ENCODE data around the gene AKAP6.
"Not testable (repeated sequence)": the region's sequence is repeated elsewhere in the genome, so short reads cannot be mapped to it uniquely, and the experiment has no call there.

AKAP6 gene

GRCh38 chr14:32373174-32373573 is 44.1 kb downstream of the AKAP6 start:
- not testable (repeated sequence) for DNase-seq (ENCODE audit: low spot score); FAIRE-seq

GRCh38 chr14:32374155-32374554 is 45.1 kb downstream of the AKAP6 start:
- FAIRE-seq, result no peak

GRCh38 chr14:32375663-32376062 is 46.6 kb downstream of the AKAP6 start:
- DNase-seq (ENCODE audit: low spot score) (no peak), FAIRE-seq (no peak)

More at GRCh38 chr14:32374155-32374554, 45.1 kb downstream of the AKAP6 start:
- no peak for DNase-seq (ENCODE audit: low spot score)

- FAIRE-seq (no peak), DNase-seq (ENCODE audit: low spot score) (no peak)
Observed at GRCh38 chr14:32377046-32377646, 48.0 kb downstream of the AKAP6 start.

GRCh38 chr14:32378284-32378683 is 49.2 kb downstream of the AKAP6 start:
- FAIRE-seq (no peak), DNase-seq (ENCODE audit: low spot score) (no peak)

GRCh38 chr14:32379447-32379846 is 50.3 kb downstream of the AKAP6 start:
- DNase-seq (ENCODE audit: low spot score) (no peak), FAIRE-seq (no peak)

GRCh38 chr14:32381869-32382268 is 52.8 kb downstream of the AKAP6 start:
- DNase-seq (ENCODE audit: low spot score), result no peak
- no peak for FAIRE-seq

- no peak for DNase-seq (ENCODE audit: low spot score)
Observed at GRCh38 chr14:32382704-32383103, 53.6 kb downstream of the AKAP6 start.

GRCh38 chr14:32383364-32384009 is 54.4 kb downstream of the AKAP6 start:
- no peak for FAIRE-seq

More at GRCh38 chr14:32382704-32383103, 53.6 kb downstream of the AKAP6 start:
- FAIRE-seq, result no peak

GRCh38 chr14:32384464-32384863 is 55.4 kb downstream of the AKAP6 start:
- FAIRE-seq (no peak), DNase-seq (ENCODE audit: low spot score) (no peak)

More at GRCh38 chr14:32383364-32384009, 54.4 kb downstream of the AKAP6 start:
- no peak for DNase-seq (ENCODE audit: low spot score)

- not testable (repeated sequence) for FAIRE-seq; DNase-seq (ENCODE audit: low spot score)
Observed at GRCh38 chr14:32387295-32387694, 58.2 kb downstream of the AKAP6 start.

- DNase-seq (ENCODE audit: low spot score) (no peak), FAIRE-seq (no peak)
Observed at GRCh38 chr14:32393119-32393518, 64.0 kb downstream of the AKAP6 start.

- FAIRE-seq (no peak), DNase-seq (ENCODE audit: low spot score) (no peak)
Observed at GRCh38 chr14:32394038-32394437, 64.9 kb downstream of the AKAP6 start.

- no peak for DNase-seq (ENCODE audit: low spot score)
- FAIRE-seq, result no peak
Observed at GRCh38 chr14:32396885-32397284, 67.8 kb downstream of the AKAP6 start.

- FAIRE-seq, result peak; percentile 30
- DNase-seq (ENCODE audit: low spot score), result peak; percentile 8
Observed at GRCh38 chr14:32397861-32398640, 69.0 kb downstream of the AKAP6 start.

GRCh38 chr14:32399920-32400319 is 70.8 kb downstream of the AKAP6 start:
- FAIRE-seq (no peak), DNase-seq (ENCODE audit: low spot score) (no peak)

GRCh38 chr14:32400480-32400879 is 71.4 kb downstream of the AKAP6 start:
- FAIRE-seq (peak; percentile 31), DNase-seq (ENCODE audit: low spot score) (no peak)

- FAIRE-seq (no peak), DNase-seq (ENCODE audit: low spot score) (no peak)
Observed at GRCh38 chr14:32403021-32403420, 73.9 kb downstream of the AKAP6 start.

- FAIRE-seq, result peak; percentile 55
- DNase-seq (ENCODE audit: low spot score), result no peak
Observed at GRCh38 chr14:32403688-32404087, 74.6 kb downstream of the AKAP6 start.

GRCh38 chr14:32404784-32405573 is 75.9 kb downstream of the AKAP6 start:
- DNase-seq (ENCODE audit: low spot score), result no peak

GRCh38 chr14:32405856-32406255 is 76.8 kb downstream of the AKAP6 start:
- DNase-seq (ENCODE audit: low spot score), result no peak
- no peak for FAIRE-seq

More at GRCh38 chr14:32404784-32405573, 75.9 kb downstream of the AKAP6 start:
- FAIRE-seq, result no peak

Measured in RCC 7860 (cell line).